Right ventricle myocardium inferior (tissue), 1 donor: ENCODE results near the gene PTGR3. TPM values are rescaled to one million over a fixed set of nuclear protein-coding genes. Genes with fewer than 3 reads are reported as not detected.

ENCODE experiments used
- ATAC-seq: fragments of 200-7000 bp; cut with Tn5 transposase; one replicate; pipeline ENCODE4 v1.9.1; 2020; ENCODE audit warnings: mild to moderate bottlenecking, moderate library complexity
- DNase-seq: peaks from one replicate; pipeline ENCODE4 v3.0.0; 2021; ENCODE audit errors: missing footprints
- intact Hi-C: fragments of 100-400 bp; cut with DNase I; formaldehyde crosslinking; loops from one replicate; pipeline ENCODE4 v1.11.0; 2022
- long read RNA-seq: library from polyadenylated mRNA; unstranded; transcript quantifications from one replicate; pipeline ENCODE4 v2.0.0, GENCODE V29; 2021
- total RNA-seq: library from RNA; stranded (reverse); fragmentation: NEBNext Ultra II Directional; extraction: Animal tissue kit (Norgen Biotek cat#: 25700); gene quantifications from one replicate; pipeline ENCODE4 v1.2.1, GENCODE V29; 2021
- donor health status: DM: no; HTN: yes; CAD: no; lungs with severe emphysema.

PTGR3 gene, protein sequence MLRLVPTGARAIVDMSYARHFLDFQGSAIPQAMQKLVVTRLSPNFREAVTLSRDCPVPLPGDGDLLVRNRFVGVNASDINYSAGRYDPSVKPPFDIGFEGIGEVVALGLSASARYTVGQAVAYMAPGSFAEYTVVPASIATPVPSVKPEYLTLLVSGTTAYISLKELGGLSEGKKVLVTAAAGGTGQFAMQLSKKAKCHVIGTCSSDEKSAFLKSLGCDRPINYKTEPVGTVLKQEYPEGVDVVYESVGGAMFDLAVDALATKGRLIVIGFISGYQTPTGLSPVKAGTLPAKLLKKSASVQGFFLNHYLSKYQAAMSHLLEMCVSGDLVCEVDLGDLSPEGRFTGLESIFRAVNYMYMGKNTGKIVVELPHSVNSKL
- 71.5 TPM for total RNA-seq
- long read RNA-seq, full-length matches to known transcripts = 43 of 51 reads
- long read RNA-seq, partial matches to known transcripts = 0 of 51 reads
- long read RNA-seq, other reads (novel, unspliced or antisense) = 8 of 51 reads

DNA sequence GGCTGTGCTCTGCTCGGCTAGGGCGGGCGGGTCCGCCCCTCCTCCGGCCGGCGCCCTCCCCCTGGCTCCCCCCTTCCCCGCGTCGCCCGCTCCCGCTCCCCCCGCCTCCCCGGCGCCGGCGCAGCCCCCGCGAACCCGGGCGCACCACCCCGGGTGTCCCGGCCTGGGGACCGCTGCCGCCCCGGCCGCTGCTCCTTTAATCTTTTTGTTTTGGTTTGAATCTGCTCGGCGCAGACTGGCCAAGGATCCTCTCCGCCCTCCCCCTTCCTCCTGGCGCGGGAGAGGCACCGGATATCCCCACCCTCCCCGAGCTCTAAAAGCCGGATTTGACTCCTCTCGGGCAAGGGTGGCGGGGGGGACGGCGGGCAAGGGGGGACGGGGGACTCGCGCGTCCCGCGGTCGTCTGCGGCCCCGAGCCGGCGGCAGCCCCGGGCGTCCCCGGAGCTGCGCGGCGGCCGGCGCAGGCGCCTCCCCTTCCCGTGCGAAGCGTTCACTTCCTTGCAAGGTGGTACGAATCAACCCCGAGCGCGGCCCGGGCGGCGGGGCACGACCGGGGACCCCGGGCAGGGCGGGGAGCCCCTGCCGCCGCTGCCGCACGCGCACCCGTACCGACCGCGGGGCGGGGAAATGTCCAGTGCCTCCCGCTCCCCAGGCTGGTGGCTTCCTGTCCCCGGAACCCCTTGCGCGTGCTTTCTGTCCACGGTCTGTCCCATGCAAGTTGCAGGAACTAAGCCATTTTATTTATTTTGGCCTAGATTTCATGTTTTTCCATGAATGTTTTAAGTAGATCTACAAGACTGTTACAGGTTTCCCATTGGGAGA is at the start of gene PTGR3:
Gene PTGR3 (minus strand): TSS at position 11 of the 822 bp plus-strand sequence. CDS start 81 bp downstream, outside the sequence.
- peak; percentile 79 for ATAC-seq
- intact Hi-C loops = loop anchor here (2.0 to 10.0 kb wide), 4 partner anchors 47 to 555 kb away; no protein-coding TSS in a partner anchor
- peak; percentile 90 for DNase-seq

DNA sequence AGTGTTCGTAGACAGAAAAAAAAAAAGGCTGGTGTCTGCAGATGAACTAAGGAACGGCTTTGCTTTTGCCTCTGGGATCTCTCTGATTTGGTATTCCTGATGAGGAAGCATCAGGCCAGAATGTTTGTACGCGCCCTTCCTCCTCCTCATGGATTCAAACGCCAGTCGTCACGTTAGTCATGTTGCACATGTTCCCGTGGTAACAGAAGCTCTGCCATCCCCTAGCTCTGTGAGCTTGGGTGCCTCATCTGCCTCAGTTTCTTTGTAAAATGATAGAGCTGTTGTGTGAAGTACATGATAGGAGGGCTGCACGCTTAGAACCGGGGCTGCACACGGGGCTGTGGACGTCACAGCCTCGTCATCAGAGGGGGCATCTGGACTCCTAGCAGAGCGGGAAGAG is 48.7 kb upstream of the PTGR3 start:
- ATAC-seq (no peak), DNase-seq (peak; percentile 42)
- intact Hi-C loops = no loop called here

DNA sequence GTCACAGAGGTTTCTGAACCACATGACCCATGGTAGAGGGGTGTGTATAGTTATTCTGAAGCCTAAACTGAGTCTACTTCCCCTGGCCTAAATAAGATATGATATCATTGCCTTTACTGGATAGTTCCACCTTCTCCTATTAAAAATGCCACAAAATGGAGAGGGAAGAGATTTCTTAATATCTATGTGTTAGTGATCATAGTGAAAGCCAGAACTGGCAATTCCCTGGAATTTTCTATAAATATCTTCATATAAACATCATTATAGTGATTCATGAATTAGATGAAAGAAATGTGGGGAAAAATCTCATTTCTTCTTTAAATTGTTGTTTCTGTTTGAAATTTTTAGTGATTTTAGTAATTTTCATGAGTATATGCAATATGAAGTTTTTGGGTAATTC is 47.4 kb upstream of the PTGR3 start:
- intact Hi-C loops = no loop called here
- ATAC-seq = no peak
- no peak for DNase-seq

DNA sequence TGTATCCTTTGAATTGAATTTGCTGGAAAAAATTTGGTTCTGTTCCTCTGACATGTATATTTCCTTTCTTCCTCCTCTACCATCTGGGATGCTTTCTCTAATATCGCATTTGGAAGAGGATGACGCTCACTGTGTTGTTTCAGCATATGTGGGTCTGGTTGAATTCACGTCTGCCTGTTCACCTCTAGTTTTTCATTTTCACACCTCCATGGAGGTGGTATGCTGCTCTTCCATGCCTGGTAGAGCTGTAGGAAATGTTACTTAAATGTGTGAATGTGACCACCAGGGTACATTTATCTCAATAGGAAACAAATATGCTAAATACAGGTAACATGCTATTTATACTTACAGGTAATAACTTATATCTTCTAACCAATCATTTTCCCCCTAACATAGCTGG is 46.2 kb upstream of the PTGR3 start:
- DNase-seq (no peak), ATAC-seq (no peak)
- intact Hi-C loops = no loop called here

DNA sequence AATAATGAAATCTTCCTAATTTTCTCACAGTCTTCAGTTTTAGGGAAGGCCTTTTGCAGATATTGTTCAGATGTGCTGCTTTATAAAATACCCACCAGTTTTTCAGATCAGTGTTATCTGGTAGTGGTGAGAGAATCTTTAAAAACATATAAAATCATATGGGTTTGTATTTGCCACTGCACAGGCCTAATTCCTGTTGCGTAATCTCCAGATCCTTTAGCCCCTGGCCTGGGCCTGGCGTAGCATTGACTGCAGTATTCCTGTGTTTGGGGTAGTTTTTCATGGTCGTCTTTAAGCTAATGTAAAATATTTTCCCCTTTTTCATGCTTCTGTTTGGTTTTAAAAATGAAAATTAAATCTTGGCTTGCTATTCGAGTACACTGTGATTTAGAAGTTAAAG is 44.8 kb upstream of the PTGR3 start:
- DNase-seq (no peak), ATAC-seq (peak; percentile 79)
- intact Hi-C loops = no loop called here

DNA sequence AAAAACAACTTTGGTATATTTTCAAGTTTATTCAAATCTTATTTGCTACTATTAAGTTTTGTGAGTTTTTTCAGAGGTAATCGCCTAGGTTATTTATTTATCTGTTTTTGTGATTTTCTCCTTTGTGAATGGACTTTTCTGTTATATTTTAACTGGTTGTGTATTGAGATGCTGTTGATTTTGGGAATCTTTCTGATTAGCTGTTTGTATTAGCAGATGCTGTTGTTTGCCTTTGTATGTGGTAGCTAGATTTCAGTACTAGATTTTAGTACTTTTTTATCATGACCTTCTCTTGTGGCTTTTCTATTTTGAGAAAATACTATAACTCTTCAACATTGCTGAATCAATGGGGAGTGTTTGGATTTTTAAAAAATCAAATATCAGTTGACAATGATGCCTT is 44.1 kb upstream of the PTGR3 start:
- DNase-seq (no peak), ATAC-seq (no peak)
- intact Hi-C loops = no loop called here

DNA sequence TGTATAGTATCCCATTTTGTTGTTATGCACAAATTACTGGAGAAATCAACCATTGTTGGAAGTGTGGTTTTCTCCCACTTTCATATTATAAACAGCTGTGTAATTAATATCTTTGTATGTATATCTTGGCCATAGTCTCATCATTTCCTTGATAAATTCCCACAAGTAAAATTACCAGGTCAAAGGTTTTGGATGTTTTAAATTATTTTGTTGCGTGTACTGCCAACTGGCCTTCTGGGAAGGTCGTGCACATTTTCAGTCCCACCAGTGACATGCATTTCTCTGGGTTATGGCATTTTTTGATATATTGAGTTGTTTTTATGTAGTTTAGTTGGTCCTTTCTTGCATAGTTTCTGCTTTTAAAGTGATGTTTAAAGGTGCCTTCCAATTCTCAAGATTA is 43.2 kb upstream of the PTGR3 start:
- ATAC-seq = no peak
- DNase-seq = no peak
- intact Hi-C loops = no loop called here

DNA sequence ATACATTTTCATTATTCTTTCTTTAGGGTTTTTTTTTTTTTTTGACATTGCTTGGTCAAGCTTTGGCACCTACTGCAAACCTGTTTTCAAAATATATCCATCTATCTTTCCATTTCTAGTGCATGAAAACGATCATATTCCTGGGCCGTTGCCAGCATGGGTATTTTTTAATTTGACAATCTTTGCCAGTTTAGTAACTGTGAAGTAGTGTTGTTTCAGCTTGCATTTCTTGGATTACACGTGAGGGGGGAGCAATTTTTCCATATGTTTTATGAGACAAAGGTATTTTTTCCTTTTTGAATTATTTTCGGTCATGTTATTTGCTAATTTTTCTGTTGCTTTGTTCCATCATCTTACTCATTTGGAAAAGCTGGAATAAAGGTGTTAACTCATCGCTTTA is 42.5 kb upstream of the PTGR3 start:
- ATAC-seq (no peak), DNase-seq (no peak)
- intact Hi-C loops = no loop called here

DNA sequence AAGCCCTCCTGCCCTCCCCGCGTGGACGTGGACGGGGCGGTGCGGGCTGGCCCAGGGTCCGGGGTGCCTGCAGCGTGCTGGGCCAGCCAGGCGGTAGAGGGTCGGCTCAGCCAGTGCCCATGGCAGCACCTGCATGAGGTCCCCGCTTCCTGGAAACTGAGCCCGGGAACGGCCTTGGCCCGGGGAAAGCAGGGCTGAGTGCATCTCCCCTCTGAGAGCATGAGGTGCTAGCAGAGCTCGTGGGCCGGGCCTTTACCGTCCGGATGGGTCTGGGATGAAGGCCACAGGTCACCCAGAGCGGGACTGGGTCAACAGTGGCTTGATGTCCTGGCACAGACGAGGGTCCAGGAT is 41.5 kb upstream of the PTGR3 start:
- ATAC-seq (no peak), DNase-seq (no peak)
- intact Hi-C loops = no loop called here

DNA sequence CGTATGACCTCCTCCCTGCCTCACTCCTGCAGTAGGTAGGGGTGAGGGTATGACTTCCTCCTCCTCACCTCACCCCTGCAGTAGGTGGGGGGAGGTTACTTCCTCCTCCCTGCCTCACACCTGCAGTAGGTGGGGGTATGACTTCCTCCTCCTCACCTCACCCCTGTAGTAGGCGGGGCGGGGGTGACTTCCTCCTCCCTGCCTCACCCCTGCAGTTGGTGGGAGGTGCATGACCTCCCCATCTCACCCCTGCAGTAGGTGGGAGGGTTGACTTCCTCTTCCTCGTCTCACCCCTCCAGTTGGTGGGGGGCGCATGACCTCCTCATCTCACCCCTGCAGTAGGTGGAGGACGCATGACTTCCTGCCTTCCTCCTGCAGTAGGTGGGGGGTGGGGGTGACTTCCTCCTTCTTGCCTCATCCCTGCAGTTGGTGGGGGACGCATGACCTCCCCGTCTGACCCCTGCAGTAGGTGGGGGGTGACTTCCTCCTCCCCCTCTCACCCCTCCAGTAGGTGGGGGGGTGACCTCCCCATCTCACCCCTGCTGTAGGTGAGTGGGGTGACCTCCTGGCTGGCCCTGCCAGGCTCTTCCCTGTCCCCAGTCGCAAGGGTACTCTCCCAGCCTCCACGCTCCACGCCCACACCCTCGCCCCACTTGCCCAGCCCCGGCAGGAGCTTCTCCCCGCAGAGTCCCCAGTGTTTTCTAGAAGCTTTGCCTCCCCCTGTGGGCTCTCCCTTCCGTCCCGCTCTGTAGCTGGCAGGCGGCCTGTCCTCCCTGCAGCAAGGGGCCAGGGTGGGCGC is 40.9 kb upstream of the PTGR3 start:
- intact Hi-C loops = loop anchor here (10.0 kb wide), 1 partner anchor 85 kb away; no protein-coding TSS in a partner anchor

DNA sequence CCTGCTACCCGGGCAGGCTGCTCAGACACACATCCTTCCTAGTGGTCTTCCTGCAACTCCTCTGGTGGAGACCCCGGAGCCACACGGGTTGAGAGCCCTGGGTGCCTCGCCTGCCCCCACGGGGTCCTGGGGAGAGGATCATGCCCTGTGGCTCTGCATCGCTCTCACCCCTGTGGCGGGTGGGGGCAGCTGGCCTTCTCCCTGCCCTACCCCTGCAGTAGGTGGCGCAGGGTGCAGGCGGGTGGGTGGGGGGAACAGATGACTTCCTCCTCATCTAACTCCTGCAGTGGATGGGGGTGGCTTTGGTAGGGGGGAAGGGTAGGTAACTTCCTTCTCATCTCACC is 40.2 kb upstream of the PTGR3 start:
- DNase-seq (no peak), ATAC-seq (no peak)
- intact Hi-C loops = loop anchor here (10.0 kb wide), 1 partner anchor 84 kb away; no protein-coding TSS in a partner anchor

More for the DNA sequence above, 40.9 kb upstream of the PTGR3 start:
- DNase-seq (no peak), ATAC-seq (no peak)

DNA sequence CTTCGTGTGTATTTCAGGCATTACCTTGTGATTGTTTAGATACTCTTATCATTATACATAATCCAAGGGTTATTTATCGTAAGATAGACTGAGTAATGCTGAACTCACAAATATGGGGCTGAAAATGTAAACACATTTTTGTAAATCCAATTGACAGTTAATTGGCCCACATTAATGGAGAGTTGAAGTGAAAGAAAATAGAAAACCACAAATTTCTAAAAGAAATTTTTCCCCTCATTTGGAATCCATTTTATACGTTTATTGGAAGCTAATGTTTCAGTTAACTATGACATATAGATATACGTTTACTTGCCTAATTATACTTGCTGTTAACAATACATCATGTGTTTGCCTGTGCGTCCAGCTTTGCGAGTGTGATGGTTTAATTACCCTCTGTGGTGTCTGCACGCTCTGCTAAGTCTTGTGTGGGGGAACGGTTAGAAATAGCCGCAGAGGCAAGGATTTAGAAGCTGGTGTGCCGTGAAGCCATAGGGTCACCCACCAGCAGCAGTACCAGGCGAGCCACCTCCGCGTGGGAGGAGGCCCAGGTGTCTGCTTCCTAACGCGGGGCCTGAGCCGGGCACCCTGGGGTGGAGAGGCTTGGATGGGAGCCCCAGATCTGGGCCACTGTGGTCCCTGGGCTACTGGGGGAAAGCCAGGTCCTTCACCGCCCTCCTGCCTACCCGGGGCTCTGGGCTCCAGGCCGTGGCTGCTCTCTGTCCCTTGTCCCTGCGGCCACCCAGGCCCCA is 39.7 kb upstream of the PTGR3 start:
- intact Hi-C loops = loop anchor here (10.0 kb wide), 1 partner anchor 84 kb away; no protein-coding TSS in a partner anchor
- DNase-seq = peak; percentile 62
- no peak for ATAC-seq

DNA sequence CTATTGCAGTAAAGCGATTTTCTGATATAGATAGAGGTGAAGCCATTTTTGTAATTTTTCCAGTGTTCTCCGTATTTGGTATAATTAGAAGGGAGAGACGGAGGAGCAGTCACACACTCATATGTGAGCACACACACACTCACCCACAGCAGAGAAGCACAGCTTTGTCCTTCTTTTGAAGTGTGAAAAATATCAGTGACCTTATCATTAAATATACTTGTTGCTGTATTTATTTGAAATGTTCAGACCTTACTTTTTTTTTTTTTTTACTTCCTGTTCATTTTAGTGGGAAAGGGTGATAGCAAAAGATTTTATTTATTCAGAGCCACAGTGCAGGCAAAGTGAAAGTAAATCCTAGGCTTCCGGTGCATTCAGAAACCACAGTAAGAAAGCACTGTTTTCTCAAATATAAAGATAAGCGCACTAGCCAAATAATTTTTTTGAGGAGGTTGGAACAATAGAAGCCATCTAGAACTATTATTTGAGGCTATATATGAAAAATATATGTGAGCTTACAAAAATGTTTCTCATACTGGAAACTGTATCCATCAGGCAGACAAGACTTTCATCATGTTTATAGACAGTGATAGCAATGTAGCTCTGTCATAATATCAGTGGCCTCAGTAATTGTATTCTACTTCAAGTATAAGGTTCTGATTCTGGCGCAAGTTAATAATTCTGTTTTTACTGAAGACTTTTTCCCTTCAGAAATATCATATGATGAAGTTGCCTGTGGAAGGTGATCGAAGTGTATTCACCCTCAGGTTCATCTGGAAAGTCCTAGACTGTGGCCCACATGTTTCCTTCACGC is 38.9 kb upstream of the PTGR3 start:
- no peak for DNase-seq
- intact Hi-C loops = loop anchor here (2.0 to 10.0 kb wide), 2 partner anchors 35 to 83 kb away; no protein-coding TSS in a partner anchor
- ATAC-seq = peak; percentile 51

DNA sequence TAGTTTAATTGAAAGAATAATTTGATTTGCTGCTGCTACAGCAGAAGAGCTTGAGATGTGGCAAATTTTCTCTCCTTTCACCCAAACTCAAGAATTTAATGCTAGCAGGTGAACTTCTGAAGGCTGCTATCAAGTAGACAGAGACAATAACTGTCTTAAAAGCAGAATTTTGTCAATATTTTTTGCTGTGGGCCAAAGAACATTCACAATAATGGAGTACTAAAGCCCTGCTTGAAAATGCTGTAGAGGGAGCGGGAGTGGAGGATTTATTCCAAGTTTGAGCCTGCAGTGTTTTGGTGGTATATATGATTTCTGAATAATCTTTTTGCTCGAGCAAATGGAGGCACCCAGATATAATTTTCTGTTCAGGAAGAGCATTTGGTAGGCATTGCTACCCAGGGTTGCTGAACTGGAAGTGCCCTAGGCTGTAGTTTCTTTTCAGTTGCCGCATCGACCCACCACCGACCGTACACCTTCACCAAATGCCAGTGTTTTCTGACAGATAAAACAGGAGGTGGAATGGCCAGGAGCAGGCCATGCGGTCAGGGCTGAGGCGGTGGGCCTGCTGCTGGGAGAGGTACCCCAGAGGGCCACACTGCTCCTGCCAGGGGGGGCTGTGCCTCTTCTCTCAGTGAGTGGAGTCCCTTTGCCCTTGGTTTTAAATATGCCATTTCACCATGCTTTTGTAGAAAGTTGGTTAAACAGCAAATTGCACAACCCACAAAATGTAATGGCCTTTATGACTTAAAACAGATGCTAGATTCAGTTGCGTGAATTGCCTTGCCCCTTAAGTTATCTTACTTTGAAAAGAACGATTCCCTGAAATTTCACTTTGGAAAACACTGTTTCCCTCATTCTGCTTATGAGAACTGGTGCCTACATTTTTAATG is 38.0 kb upstream of the PTGR3 start:
- intact Hi-C loops = loop anchor here (2.0 to 10.0 kb wide), 2 partner anchors 34 to 82 kb away; no protein-coding TSS in a partner anchor
- peak; percentile 12 for ATAC-seq
- no peak for DNase-seq

DNA sequence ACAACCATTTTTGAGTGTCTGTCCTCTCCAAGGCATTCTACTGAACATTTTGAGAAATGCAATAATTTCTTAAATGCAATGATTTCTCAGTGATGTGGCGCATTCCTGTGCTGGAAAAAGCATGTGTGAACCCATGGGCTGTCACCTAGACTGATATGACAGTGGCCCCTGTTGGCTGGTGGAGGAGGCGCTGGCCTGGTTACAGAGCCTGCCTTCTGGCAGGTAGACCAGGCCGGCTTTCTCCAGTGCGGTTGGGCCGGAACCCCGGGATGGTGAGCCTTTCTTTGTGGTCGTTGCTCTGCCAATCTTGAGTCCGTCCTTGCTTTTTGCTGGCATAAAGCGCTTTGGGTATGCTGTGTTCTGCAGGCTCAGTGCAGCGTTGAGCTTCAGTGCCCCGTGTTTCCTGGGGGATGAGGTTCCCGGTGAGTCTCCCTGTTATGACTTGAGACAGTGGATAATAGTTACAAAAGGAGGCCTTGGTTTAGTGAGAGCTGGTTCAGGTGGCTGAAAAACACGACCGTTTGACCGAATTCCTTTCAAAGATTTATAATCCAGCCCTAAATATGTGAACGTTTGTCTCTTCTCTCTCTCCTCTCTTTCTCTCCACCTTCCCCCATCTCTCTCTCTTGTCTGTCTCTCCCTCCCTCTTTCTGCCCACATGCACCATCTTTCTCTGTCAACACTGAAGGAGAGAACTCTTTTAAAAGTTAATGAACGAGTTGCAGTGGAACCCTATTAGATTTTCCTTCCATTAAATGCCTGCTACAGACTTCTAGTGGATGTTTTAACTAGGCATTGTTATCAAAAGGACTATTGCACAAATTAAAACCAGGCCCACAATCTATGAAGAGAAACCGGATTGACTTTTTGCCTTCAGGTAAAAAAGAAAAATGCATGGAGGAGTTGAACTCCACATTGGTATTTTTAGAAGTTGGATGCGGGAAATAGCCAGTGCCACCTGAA is 35.7 kb upstream of the PTGR3 start:
- no peak for DNase-seq
- ATAC-seq = no peak
- intact Hi-C loops = loop anchor here (10.0 kb wide), 1 partner anchor 80 kb away; no protein-coding TSS in a partner anchor
